HG03354 (cell line): Measurements from ENCODE around the gene MAML3.
A peak's percentile ranks its signal among the peaks of the same experiment; 100 is the strongest.

ENCODE experiments used
- ATAC-seq: cut with Tn5 transposase; IDR thresholded peaks from one replicate; pipeline ENCODE4 v1.9.1; 2021; ENCODE audit warnings: mild to moderate bottlenecking; ENCODE audit not compliant: unreplicated experiment, poor library complexity, severe bottlenecking

Gene MAML3

DNA sequence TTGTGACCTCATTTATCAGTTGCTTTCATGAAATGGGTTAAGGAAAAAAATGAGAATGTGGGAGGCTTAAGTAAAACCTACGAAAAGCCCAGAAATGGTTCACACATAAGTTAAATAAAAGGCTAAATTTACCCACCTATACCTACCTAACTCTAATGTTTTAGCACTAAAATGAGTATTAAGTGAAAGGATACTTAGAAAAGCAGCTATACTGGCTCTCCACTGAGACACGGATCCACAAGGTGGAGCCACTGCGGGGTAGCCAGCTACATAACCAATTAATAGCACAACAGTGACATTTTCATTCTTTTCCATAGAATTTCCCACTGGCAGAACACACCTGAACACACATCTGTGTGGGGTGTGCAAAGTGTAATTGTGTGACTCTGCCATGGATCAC lies 101.9 kb downstream of the MAML3 start:
- no peak for ATAC-seq

DNA sequence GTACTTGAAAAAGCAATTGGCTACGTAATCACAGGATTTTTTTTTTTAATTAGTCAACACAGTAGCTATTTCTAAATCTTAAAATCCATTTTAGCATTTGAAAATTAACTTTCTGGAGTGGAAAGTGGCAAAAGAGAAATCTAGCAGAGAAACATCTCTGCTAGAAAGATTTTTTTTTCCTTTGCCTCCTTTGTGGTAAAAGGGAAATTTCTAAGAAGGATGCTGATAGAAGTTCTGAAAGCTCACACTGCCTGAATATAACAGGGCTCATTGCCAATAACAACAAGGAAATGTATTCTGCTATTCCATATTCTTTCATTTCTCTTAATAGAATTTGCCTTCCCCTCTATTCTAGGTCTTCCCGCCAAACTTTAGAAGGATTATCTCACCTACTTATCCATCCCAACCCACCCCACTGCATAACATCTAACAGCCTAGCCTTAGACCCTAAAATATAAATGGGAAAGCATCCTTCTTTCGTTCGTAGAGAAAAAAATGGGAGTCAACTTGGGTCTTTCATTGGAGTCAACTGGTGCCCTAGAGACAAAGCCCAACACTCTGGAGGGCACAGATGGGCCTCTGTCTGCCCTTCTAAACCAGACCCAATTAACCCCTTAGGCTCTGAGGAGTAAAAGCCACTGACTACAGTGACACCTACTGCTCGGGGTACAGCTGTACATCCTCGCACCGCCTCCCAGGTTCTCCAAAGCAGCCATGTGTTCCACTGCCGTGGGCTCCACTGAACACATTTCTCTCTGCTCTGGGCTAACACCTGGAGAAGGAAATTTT lies 103.9 kb downstream of the MAML3 start:
- ATAC-seq: no peak

DNA sequence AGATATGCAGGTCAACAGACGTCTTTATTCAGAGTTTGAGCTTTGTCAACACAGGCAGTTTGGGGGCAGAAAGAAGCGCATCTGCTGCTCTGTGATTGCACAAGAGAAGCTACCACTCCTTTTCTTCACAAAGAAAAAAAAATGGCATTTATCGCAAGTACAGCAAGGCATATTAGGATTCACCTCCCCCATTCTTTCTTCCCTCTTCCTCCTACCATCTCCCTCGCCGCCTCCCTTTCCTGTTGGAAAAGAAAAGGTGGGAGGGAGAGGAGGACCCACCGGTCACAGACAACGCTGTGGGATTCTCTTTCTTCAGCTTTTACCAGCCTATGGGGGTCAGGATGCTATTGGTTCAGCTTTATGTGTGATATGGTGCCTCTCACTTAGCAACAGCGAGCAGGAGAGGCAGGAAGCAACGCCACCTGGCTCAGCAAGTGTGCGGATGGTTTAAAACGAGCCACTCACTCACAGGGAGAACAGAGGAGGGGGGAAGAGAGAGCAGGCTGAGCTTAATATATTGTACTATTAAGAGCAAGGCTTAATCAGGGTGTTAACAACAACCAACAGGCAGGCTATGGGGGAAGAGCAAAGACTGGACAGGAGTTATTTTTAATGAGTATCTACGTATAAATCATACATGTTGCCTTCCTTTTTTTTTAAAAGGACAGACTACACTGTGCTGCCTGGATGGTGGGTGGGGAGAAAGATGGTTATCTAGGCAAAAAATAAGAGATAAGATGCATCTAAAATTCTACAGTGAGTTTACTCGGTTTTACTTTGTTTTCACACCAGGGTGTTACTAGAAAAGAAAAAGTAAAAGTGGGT lies 104.7 kb downstream of the MAML3 start:
- ATAC-seq: peak; percentile 71

DNA sequence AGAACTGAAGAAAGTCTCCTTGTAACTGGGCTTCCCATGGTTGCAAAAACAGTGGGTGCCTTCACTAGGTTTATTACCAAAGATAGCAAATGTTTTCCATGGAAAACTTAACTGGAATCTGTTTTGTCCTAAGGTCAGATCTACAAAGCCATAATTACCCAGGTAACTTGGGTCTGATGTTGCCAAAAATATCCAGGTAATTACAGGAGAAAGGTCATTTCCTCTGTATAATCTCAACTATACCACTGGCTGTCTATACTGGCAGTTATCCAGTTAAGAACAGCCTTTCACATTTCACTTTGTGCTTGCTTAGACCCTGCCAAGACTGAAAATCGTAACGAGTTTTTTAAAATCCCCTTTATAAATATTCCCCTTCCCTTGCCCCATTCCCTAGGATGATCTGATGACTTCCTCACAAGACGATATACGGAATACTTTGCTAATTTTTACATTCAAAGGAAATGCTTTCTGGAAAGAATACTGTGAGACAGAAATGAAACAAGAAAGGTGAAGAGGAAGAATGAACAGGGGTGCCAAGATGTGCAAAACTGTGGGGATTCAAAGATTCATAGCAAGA lies 105.5 kb downstream of the MAML3 start:
- no peak for ATAC-seq

DNA sequence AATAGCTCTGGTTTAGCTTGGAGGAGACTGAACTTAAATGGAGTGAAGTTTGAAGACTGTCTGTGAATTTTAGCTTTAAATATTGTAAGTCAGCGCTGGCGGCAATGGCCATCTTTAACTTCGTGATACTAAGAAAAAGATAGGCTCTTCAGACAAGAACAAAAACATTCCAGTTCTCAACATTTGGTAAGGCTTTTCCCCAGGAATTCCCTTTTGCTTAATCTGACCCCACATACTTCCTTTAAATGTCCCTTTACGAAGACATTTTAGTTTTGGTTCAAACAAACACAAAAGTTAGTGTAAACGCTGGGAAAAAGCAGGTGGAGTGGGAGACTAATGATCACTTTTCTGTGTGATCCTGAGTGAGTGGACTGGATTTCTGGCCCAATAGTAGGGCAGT lies 106.2 kb downstream of the MAML3 start:
- no peak for ATAC-seq

DNA sequence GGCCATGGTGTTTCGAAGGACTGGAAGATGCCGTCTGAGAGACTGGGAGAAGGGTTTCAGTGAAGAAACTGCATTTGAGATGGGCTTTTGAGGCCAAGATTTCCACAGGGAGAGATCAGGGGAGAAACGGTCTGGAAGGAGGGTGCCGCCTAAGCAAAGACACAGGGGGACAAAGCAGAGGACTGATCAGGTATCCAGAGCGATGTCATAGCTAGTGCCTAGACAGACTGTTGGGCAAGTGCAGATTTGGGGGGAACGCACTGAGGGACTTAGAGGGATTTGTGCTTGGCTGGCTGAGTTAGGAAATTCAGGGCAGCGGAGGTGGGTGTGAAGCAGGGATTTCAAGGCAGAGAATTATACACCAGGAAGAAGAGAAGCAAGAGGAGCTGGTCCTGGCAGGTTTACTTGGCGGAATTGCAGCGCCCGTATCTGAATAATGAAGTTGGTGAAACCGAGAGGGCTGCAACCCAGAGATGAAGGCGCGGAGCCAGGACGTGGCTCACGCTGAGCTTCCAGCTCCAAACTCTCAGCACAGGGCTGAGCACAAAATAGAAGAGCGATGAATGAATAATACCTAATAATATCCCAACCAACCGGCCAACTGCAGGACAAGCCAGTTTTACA lies 106.9 kb downstream of the MAML3 start:
- ATAC-seq: no peak

DNA sequence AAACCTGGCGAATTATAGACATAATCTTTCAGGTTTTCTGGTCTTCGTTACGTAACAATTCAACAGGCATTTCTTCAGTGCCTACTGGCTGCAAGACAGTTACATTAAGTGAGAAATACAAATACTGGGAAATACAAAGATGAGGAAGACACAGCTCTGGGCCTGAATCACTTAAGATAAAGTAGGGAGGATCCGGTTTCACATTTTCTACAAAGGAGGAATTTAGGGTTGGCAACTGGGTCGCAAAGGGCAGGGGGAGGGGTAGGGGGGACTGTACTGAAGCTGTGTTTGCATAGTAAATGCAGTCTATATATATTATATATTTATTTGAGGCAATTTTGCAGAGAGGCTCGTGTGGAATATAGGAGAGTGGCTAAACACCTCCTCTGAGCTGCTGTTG lies 107.4 kb downstream of the MAML3 start:
- ATAC-seq: no peak

DNA sequence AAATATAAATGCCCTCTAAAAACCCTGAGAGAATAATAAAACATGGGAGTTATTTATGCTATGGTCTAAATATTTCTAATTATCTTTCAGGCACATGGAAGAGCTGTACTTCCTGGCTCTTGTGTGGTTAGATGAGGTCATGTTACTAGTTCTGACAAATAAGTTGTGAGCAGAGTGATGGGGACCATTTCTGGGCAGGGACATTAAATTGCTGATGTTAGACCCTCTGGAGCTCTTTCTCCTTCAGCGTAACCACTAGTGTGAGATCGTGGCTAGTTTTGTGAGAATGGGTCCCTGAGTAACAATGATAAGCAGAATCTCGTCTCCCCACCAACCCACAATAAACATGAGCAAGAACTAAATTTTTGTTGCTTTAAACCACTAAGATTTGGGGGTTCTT lies 108.0 kb downstream of the MAML3 start:
- no peak for ATAC-seq

DNA sequence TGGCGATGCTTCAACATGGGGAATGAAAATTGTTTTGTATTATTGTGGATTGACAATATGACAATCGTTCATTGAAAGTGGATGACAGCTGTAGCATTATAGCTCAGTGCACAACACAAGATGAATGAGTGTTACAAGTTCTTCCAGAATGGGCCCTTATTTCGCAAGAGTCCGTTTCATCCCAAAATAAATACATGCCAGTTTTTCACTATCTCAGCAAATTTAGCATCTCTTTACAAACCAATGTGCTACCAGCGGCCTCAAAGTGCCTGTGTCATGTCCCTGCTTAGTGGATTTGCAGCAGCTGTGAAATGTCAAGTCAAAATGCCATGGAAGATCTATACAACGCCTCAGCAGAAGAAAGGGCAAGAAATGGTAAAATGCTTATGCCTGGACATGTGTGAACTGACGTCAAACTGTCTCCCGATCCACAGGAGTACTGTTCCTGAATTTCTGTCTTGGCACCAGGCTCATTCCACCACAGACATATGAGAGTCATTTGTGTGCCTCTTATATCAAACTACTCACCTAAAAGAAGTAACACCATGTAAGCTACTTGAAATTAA lies 109.6 kb downstream of the MAML3 start:
- no peak for ATAC-seq

DNA sequence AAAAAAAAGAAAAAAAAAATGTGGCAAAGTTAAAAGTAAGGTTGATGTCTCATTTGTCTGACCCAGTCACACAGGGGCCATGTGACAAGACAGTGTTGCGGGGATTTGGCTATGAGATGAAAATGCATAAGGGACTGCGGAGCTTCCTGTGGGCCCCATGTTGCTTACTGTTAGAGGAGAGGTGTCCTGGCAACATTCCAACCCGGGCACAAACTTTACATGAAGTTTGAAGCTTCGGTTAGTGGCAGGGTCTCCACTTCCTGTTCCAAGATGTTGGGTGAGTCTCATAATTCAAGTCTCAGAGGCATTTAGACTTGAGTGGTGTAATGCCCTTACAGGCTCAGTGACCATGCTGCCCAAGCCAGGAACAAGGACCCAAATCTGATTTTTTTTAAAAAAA lies 111.3 kb downstream of the MAML3 start:
- ATAC-seq: no peak

DNA sequence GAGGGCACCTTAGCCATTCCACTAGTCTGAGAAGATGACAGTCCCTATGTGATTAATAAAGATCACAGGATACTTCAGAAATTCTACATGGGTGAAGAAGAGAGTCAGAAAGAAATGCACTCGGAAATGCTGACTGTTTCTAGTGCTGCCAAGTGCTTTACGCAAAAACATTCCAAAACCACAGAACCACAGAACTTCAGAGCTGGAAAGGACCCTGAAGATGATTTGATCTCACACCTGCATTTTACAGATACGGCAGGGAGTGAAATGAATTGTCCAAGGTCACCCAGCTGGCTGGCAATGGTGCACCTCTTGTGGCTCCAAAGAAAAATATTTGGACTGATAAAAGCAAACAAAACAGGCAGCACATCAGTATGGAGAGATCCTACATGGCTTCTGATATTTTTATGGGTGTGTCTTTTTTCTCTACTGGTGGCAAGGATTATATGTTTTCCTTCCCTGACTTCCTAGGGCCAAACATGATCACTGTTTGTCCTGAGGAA lies 115.9 kb downstream of the MAML3 start:
- ATAC-seq: no peak

DNA sequence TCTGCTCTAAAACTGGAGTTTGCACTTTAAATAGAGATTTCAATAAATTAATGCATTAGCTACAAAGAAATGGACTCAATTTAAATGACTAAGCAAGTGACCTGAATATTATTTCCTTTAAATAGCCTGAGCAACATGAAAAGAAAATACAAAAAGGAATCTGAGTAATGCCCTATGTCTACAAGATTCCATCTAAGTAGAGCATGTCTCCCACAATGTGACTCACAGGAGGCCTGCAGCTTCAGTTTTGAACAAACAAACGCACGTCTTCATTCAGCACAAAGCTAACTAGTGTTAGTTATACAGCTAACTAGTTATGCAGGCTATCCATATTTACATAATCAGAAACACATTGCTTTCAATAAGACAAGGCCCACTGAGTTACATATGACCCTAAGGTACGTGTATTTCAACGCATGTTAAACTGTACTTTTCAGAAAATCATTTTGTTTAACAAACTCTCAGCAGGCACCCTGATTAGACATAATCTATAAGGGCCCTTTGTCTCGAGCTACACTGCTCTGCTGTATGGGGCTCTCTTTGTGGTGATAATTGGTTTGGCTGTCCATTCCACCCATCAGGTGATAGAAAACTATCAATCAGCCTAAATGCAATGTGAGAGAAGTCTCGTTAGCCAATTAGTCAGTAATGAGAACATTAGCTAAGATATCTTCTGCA lies 116.5 kb downstream of the MAML3 start:
- no peak for ATAC-seq

DNA sequence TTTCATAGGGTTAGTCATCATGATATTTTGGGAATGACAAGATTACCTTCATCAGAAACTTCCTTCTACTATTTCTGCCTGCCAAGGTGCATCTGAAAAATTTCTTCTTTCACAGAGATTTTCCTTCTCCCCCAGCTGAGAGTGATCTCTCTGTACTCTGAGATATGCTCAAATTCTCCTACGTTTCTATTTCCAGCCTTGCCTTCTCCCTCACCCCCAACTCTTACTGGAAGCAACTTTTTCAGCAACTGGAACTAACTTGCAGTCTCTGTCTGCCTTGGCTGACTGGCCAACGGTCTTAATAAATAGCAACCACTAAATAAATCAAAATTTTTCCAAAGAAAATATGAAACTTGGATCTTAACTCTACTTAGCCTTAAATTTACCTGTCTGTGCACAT lies 122.3 kb downstream of the MAML3 start:
- no peak for ATAC-seq

DNA sequence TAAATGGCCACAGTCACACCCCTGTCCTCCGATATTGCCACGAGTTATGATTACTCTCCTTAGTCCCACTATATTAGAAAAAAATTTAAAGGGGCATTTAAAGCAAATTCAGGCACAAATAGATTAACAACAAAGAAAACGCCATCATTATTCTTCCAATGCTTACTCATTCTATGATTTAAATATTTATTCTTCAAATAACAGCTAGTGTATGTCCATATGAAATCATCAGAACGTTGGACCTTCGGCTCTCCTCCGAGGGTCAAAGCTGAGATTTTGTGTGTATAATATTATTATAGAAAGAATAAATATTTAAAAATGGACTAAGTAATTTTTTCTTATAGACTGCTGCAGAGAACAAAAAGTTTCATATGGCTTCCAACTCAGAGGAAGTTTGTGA lies 122.9 kb downstream of the MAML3 start:
- no peak for ATAC-seq

DNA sequence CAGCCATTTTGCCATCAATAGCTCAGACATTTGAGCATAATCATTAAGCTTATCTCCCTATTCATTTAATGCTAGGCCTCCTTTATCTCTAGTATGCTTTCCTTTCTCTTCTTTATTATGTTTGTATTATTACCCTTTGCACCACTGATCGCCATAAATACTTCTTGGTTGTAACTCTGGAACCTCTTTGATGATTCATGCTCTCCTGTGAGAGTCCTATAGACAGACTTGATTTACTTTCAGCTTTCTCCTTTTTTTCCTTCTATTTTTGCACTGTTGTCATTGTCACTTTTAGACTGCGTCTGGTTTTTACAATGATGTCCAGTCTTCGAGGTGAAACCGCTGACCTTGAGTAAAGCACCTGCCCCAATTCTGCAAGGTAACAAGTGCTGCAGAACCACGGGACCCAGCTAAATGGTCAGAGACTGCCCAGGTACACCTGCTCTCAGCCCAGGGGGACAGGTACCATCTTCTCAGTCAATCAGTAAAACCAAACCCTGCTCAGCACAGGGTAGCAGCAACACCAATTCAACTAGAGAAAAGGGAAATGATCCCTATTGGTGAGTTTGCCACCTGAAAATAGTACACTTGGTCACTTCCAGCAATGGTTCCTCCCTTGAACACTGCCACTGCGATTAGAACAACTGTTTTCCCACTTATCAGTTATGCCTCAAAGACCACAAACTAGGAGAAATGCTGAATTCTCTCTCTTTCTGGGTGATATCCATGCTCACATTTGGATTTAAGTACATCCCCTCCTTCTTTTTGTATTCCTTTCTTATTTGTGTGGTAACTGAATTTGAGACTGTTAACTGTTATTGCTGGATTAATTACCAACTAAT lies 125.1 kb downstream of the MAML3 start:
- ATAC-seq: no peak

DNA sequence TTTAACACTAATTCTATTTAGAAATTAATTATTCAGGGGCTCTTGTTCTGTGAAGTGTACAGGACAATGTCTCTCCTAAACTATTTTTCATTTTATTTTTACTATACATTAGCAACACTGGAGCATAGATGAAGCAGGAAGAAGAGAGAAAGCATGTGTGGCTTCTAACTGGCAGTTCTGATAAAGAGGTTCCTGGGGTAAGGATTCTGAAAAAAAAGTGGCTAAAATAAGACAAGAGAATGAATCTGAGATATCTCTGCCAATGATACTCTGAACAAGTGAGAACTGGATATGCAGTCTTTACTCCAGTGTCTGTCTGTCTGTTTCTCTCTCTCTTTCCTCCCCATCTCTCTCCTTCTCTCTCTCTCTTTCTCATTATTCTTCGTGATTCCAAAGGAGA lies 125.9 kb downstream of the MAML3 start:
- no peak for ATAC-seq

DNA sequence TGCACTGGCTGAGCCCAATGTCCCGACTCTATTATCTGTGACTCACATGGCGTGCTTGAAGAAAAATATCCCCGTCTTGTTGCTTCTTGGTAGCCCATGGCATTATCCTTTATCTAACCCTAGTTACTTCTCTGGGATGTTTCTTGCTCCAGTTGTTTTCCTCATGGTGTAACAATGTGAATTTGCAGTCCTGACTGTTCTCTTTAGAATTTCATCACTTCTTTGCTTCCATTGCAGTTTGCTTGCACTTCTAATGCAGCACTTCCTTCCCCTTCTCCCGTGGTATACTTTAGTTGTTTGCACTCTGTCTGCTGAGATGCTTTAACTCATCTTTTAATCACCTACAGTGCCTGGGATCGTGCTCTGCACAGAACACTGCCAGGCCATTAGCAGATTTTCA lies 126.9 kb downstream of the MAML3 start:
- no peak for ATAC-seq

DNA sequence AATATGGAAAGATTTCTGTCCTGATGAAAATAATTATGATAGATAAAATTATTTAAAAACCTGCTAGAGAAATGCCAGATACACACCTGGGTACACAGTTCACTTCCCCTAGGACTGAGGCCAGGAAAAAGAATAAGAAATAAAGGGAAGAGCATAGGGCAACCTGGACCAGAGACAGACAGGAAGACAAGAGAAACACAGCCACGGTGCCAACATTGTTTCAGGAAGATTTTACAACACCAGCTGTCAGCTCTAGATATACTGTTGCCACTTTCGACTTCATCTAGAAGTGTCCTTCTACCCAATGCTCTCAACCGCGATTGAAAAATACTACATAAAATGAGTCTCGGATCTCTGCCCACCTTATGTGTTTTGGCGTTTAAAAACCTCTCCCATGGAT lies 128.5 kb downstream of the MAML3 start:
- ATAC-seq: no peak
